Heart right ventricle (tissue), 16 donors: ENCODE data around the gene SGSM2. TPM values are rescaled to one million over a fixed set of nuclear protein-coding genes. Genes with fewer than 3 reads are reported as not detected.

ENCODE experiments used
- ATAC-seq, 8 donors: fragments of 200-7000 bp; cut with Tn5 transposase; one replicate each; pipeline ENCODE4 v1.9.1; 2020; ENCODE audit warnings: mild to moderate bottlenecking in 8 of 8, moderate library complexity in 8 of 8, moderate number of reproducible peaks in 1 of 8
- DNase-seq, 2 donors: peaks; one replicate each; pipeline ENCODE4 v3.0.0-alpha.2; 2020
- H3K27ac ChIP-seq, 10 donors: fragments of 200-600 bp; sonication (generic) in 2 of 10; one replicate each; pipeline versions ENCODE4 v1.5.0 to v1.8.0; 2020 to 2022; ENCODE audit warnings: mild to moderate bottlenecking in 3 of 10
- H3K27me3 ChIP-seq, 7 donors: fragments of 200-600 bp; one replicate each; pipeline ENCODE4 v1.8.0; 2021 to 2022; ENCODE audit warnings: mild to moderate bottlenecking in 2 of 7
- H3K36me3 ChIP-seq, 9 donors: fragments of 200-600 bp; sonication (generic) in 1 of 9; one replicate each; pipeline versions ENCODE4 v1.5.0 to v1.8.0; 2020 to 2022; ENCODE audit warnings: mild to moderate bottlenecking in 2 of 9
- H3K4me1 ChIP-seq, 9 donors: fragments of 200-600 bp; sonication (generic) in 1 of 9; one replicate each; pipeline versions ENCODE4 v1.5.0 to v1.8.0; 2020 to 2022; ENCODE audit warnings: mild to moderate bottlenecking in 4 of 9
- H3K4me3 ChIP-seq, 10 donors: fragments of 200-600 bp; sonication (generic) in 2 of 10; one replicate each; pipeline versions ENCODE4 v1.5.0 to v1.8.0; 2020 to 2022; ENCODE audit warnings: mild to moderate bottlenecking in 7 of 10, moderate library complexity in 2 of 10
- H3K9me3 ChIP-seq, 11 donors: fragments of 200-600 bp in 10 of 11; sonication (generic) in 2 of 11; one replicate each; pipeline versions ENCODE4 v1.5.0 to v1.8.0; 2013 to 2022; ENCODE audit warnings: mild to moderate bottlenecking in 2 of 11, control low read depth in 1 of 11, moderate library complexity in 1 of 11
- CTCF ChIP-seq, 9 donors: fragments of 200-600 bp; sonication (generic) in 2 of 9; IDR thresholded peaks; one replicate each; pipeline versions ENCODE4 v1.5.0 to v1.8.0; 2021 to 2022; ENCODE audit warnings: antibody characterized with exemption in 9 of 9, mild to moderate bottlenecking in 5 of 9, moderate library complexity in 1 of 9
- WGBS, 2 donors: extraction: QIAGEN DNeasy Blood & Tissue Kit; methylation state at CpG; one replicate each; pipeline ENCODE4 v1.1.7; 2013; ENCODE audit warnings: inconsistent platforms in 1 of 2; 5-methylcytosine and 5-hydroxymethylcytosine counted together
- intact Hi-C, 10 donors: fragments of 100-400 bp; cut with DNase I; formaldehyde crosslinking; loops; one replicate each; pipeline versions ENCODE4 v1.11.1 to v1.14.2; 2022
- polyA plus RNA-seq, 2 donors: library from polyadenylated mRNA; stranded (reverse); fragments of 200-250 nt; gene quantifications; one replicate each; pipeline ENCODE4 v1.2.3, GENCODE V29; 2013
- total RNA-seq, 10 donors: library from RNA; stranded (reverse); fragmentation: NEBNext Ultra II Directional in 3 of 10; extraction: Animal tissue kit (Norgen Biotek cat#: 25700) in 3 of 10; gene quantifications; one replicate each; pipeline versions ENCODE4 v1.2.1 to v1.2.4, GENCODE V29; 2021 to 2023
- donor health status: Arrhythmogenic right ventricular cardiomyopathy.
- donor health status: ischemic (EF 13 %, LVEDD 7.1; RV severe dilation, severe dysfunction).
- donor health status: healthy with polysubstance abuse.
- donor health status: DM: no; HTN: yes; CAD: no.
- donor health status: DM: no; HTN: no; CAD: no.
- donor health status: ischemic (EF 25% LVEDD 6.9; RV normal size, moderate dysfunction).
- donor health status: ischemic (EF 25% LVEDD 5.7; RV mildly dilated, moderate dysfunction).
- donor health status: healthy.
- donor health status: DM: yes; HTN: yes; CAD: no.
- donor health status: Ischemic cardiomyopathy.
- donor health status: ischemic (EF 35%, LVEDD 5.7; RV mildly dilated, moderate dysfunction).
- donor health status: nonischemic (EF 11% LVEDD 7.7; RV severe dilation, severe dysfunction).
- donor health status: DM: yes; HTN: yes; CAD: no.
- donor health status: PGD.
- donor health status: ischemic (EF 29% LVEDD 5.4; RV normal size, mild dysfunction).
- donor health status: nonischemic (EF 23%, LVEDD 6.1; RV moderate dilation, normal function).

SGSM2 gene
- total and polyA plus RNA-seq, 12 donors: 21.0 to 75.1 (median 27.0) TPM

GRCh38 chr17:2427215-2427614 is 89.9 kb downstream of the SGSM2 start:
- TF ChIP-seq CTCF (IDR thresholded peaks at IDR 0.05): no peak
- no peak overlapping the region for H3K4me3 ChIP-seq
- H3K27me3 ChIP-seq: no peaks in the 10 kb centered on the region
- 53 to 62% methylated on average over 2 of the region's 2 CpGs for WGBS, 2 donors
- intact Hi-C loops: no loop called here
- no peaks in the 10 kb centered on the region for H3K9me3 ChIP-seq
- peaks cover 0 to 33% (median 0%) of the 10 kb centered on the region in 9 donors for H3K36me3 ChIP-seq
- no peak overlapping the region for H3K27ac ChIP-seq
- peaks cover 0 to 5% (median 0%) of the 10 kb centered on the region in 9 donors for H3K4me1 ChIP-seq
- ATAC-seq (no peak), DNase-seq (no peak)

GRCh38 chr17:2427910-2428309 is 90.6 kb downstream of the SGSM2 start:
- H3K27ac ChIP-seq: no peak overlapping the region
- H3K4me3 ChIP-seq: no peak overlapping the region
- peaks cover 0 to 38% (median 0%) of the 10 kb centered on the region in 9 donors for H3K36me3 ChIP-seq
- peaks cover 0 to 5% (median 0%) of the 10 kb centered on the region in 9 donors for H3K4me1 ChIP-seq
- no peak for ATAC-seq
- intact Hi-C loops: no loop called here
- DNase-seq: no peak
- H3K9me3 ChIP-seq: no peaks in the 10 kb centered on the region
- H3K27me3 ChIP-seq: no peaks in the 10 kb centered on the region
- no peak for TF ChIP-seq CTCF (IDR thresholded peaks at IDR 0.05)
- 93% methylated on average over 1 of the region's 1 CpG for WGBS, 2 donors

Other genes with a start within 250 kb of the SGSM2 start
- 10 to 100 TPM; 13.6 to 28.1 (median 20.9) TPM for gene SMG6, start 33.7 kb upstream of the SGSM2 start, total RNA-seq
- gene SMG6, start 33.7 kb upstream of the SGSM2 start, polyA plus RNA-seq: 10 to 100 TPM; 16.8 to 19.3 TPM
- 10 to 100 TPM in 5 of 10 donors, 1 to 10 TPM in 5; 5.3 to 16.0 (median 9.8) TPM for gene SRR, start 33.6 kb upstream of the SGSM2 start, total RNA-seq
- 1 to 10 TPM; 2.9 to 4.4 TPM for gene SRR, start 33.6 kb upstream of the SGSM2 start, polyA plus RNA-seq
- gene TSR1, start 1.0 kb upstream of the SGSM2 start, total RNA-seq: 10 to 100 TPM; 17.9 to 30.5 (median 23.4) TPM
- gene TSR1, start 1.0 kb upstream of the SGSM2 start, polyA plus RNA-seq: 10 to 100 TPM; 12.8 to 15.4 TPM
- gene MNT, start 63.6 kb downstream of the SGSM2 start, total RNA-seq: 10 to 100 TPM in 6 of 10 donors, 1 to 10 TPM in 4; 6.9 to 14.1 (median 11.0) TPM
- 10 to 100 TPM in 1 of 2 donors, 1 to 10 TPM in 1; 5.0 to 11.6 TPM for gene MNT, start 63.6 kb downstream of the SGSM2 start, polyA plus RNA-seq
- 10 to 100 TPM; 18.5 to 31.9 (median 26.5) TPM for gene METTL16, start 174.4 kb downstream of the SGSM2 start, total RNA-seq
- gene METTL16, start 174.4 kb downstream of the SGSM2 start, polyA plus RNA-seq: 10 to 100 TPM in 1 of 2 donors, 1 to 10 TPM in 1; 9.9 to 31.4 TPM